ENCODE data around the gene DNAJA3.

- TF ChIP-seq YY1 (IDR thresholded peaks at IDR 0.05; ENCODE audit: insufficient read depth, insufficient read length) (no peak), ZNF274 (IDR thresholded peaks at IDR 0.05; ENCODE audit: low read depth, low read length) (no peak), SUZ12 (IDR thresholded peaks at IDR 0.05; ENCODE audit: extremely low read depth, insufficient read depth, insufficient read length) (no peak)
Measured at GRCh38 chr16:4376126-4376892, 49.4 kb upstream of the DNAJA3 start.

Data from NT2/D1 (cell line).